ENCODE results near the gene POLR2C. TPM values are rescaled to one million over a fixed set of nuclear protein-coding genes. Genes with fewer than 3 reads are reported as not detected.

Gene POLR2C
- total and polyA plus RNA-seq, 2 of the 13 experiments (the other 11 are each of a cell fraction or from before 2014, with no cell fraction given) = 104 to 216 TPM

GRCh38 chr16:57471852-57472664 lies 9.6 kb downstream of the POLR2C start (continued):
- TF ChIP-seq, protein P1, sequence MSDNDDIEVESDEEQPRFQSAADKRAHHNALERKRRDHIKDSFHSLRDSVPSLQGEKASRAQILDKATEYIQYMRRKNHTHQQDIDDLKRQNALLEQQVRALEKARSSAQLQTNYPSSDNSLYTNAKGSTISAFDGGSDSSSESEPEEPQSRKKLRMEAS (IDR thresholded peaks at IDR 0.05) = peak; percentile 84
- TF ChIP-seq FOXJ3 (CRISPR knock-in tag; IDR thresholded peaks at IDR 0.05; ENCODE audit: borderline replicate concordance) = peak; percentile 74; the same call in 1 of the 2 replicates
- no peak for TF ChIP-seq ZNF839 (CRISPR knock-in tag; IDR thresholded peaks at IDR 0.05; ENCODE audit: borderline replicate concordance)
- peak; percentile 78; the same call in 1 of the 2 replicates for TF ChIP-seq KDM4B (CRISPR knock-in tag; IDR thresholded peaks at IDR 0.05)
- TF ChIP-seq ZBTB43 (CRISPR knock-in tag; conservative IDR thresholded peaks at IDR 0.05) = peak; percentile 21; the same call in 1 of the 2 replicates
- peak; percentile 81 for TF ChIP-seq ZNF574 (CRISPR knock-in tag; IDR thresholded peaks at IDR 0.05)
- TF ChIP-seq FOXK2 (IDR thresholded peaks at IDR 0.05) = no peak
- 0 out of 2 replicates have a peak, but pooled peaks have one; percentile 46 for TF ChIP-seq CHD4 (IDR thresholded peaks at IDR 0.05; ENCODE audit: borderline replicate concordance, low read length)
- no peak for TF ChIP-seq TSC22D2 (CRISPR knock-in tag; IDR thresholded peaks at IDR 0.05; ENCODE audit: borderline replicate concordance)
- peak; percentile 63; the same call in 1 of the 2 replicates for TF ChIP-seq YEATS4 (CRISPR knock-in tag; IDR thresholded peaks at IDR 0.05; ENCODE audit: borderline replicate concordance)
- peak; percentile 57; the same call in 1 of the 2 replicates for TF ChIP-seq ATF1 (CRISPR knock-in tag; IDR thresholded peaks at IDR 0.05)
- TF ChIP-seq CENPT (CRISPR knock-in tag; IDR thresholded peaks at IDR 0.05; ENCODE audit: low read depth) = no peak
- TF ChIP-seq SP5 (CRISPR knock-in tag; IDR thresholded peaks at IDR 0.05; ENCODE audit: borderline replicate concordance, low read depth) = peak; percentile 87
- 0 out of 2 replicates have a peak, but pooled peaks have one; percentile 11 for TF ChIP-seq ZBED4 (CRISPR knock-in tag; IDR thresholded peaks at IDR 0.05; ENCODE audit: borderline replicate concordance)
- TF ChIP-seq GTF2F1 (IDR thresholded peaks at IDR 0.05; ENCODE audit: low read length) = no peak
- TF ChIP-seq HOXA5 (CRISPR knock-in tag; IDR thresholded peaks at IDR 0.05) = peak; percentile 70; the same call in 1 of the 2 replicates
- TF ChIP-seq GLI4 (CRISPR knock-in tag; IDR thresholded peaks at IDR 0.05; ENCODE audit: borderline replicate concordance) = 0 out of 2 replicates have a peak, but pooled peaks have one; percentile 82
- no peak for TF ChIP-seq ZFP62 (CRISPR knock-in tag; IDR thresholded peaks at IDR 0.05)
- TF ChIP-seq ZNF530 (CRISPR knock-in tag; IDR thresholded peaks at IDR 0.05; ENCODE audit: low read depth) = no peak
- TF ChIP-seq THAP11 (CRISPR knock-in tag; IDR thresholded peaks at IDR 0.05) = peak; percentile 60
- peak; percentile 47; the same call in 1 of the 2 replicates for TF ChIP-seq ZBTB20 (CRISPR knock-in tag; IDR thresholded peaks at IDR 0.05; ENCODE audit: borderline replicate concordance, low read depth)
- TF ChIP-seq ZNF205 (CRISPR knock-in tag; IDR thresholded peaks at IDR 0.05) = peak; percentile 90
